ENCODE results near the gene CHST2.

GRCh38 chr3:143100451-143100850 lies 19.1 kb upstream of the CHST2 start:
- TF ChIP-seq POLR2A (IDR thresholded peaks at IDR 0.05): no peak
- no peak for TF ChIP-seq POLR2AphosphoS5 (IDR thresholded peaks at IDR 0.05)
- TF ChIP-seq, protein P1, sequence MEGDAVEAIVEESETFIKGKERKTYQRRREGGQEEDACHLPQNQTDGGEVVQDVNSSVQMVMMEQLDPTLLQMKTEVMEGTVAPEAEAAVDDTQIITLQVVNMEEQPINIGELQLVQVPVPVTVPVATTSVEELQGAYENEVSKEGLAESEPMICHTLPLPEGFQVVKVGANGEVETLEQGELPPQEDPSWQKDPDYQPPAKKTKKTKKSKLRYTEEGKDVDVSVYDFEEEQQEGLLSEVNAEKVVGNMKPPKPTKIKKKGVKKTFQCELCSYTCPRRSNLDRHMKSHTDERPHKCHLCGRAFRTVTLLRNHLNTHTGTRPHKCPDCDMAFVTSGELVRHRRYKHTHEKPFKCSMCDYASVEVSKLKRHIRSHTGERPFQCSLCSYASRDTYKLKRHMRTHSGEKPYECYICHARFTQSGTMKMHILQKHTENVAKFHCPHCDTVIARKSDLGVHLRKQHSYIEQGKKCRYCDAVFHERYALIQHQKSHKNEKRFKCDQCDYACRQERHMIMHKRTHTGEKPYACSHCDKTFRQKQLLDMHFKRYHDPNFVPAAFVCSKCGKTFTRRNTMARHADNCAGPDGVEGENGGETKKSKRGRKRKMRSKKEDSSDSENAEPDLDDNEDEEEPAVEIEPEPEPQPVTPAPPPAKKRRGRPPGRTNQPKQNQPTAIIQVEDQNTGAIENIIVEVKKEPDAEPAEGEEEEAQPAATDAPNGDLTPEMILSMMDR (IDR thresholded peaks at IDR 0.05): no peak
- no peak for TF ChIP-seq EP300 (IDR thresholded peaks at IDR 0.05)

Measured in gastroesophageal sphincter (tissue), 3 donors.